ENCODE measurements around the gene LPCAT2. TPM values are rescaled to one million over a fixed set of nuclear protein-coding genes. Genes with fewer than 3 reads are reported as not detected.
A peak's percentile ranks its signal among the peaks of the same experiment; 100 is the strongest.

Gene LPCAT2
- total and polyA plus RNA-seq, 2 of the 13 experiments (the other 11 are each of a cell fraction or from before 2014, with no cell fraction given): 9.9 to 17.6 TPM

- TF ChIP-seq ZNF580 (CRISPR knock-in tag; IDR thresholded peaks at IDR 0.05; ENCODE audit: borderline replicate concordance, low read depth) (peak; percentile 88), ZC3H13 (CRISPR knock-in tag; IDR thresholded peaks at IDR 0.05) (no peak), KMT2B (CRISPR knock-in tag; IDR thresholded peaks at IDR 0.05) (peak; percentile 72), RFX1 (IDR thresholded peaks at IDR 0.05) (no peak), CEBPG (CRISPR knock-in tag; IDR thresholded peaks at IDR 0.05) (peak; percentile 58), MTA3 (CRISPR knock-in tag; IDR thresholded peaks at IDR 0.05) (no peak), SP4 (CRISPR knock-in tag; IDR thresholded peaks at IDR 0.05) (peak; percentile 83), ZBTB1 (CRISPR knock-in tag; IDR thresholded peaks at IDR 0.05; ENCODE audit: borderline replicate concordance) (no peak), SMAD1 (CRISPR knock-in tag; IDR thresholded peaks at IDR 0.05; ENCODE audit: borderline replicate concordance, low read depth) (peak; percentile 88; the same call in 1 of the 2 replicates), SOX13 (IDR thresholded peaks at IDR 0.05) (peak; percentile 94), SOX13 (CRISPR knock-in tag; conservative IDR thresholded peaks at IDR 0.05 in 1 of 2, IDR thresholded peaks at IDR 0.05 in 1 of 2) (peak in 1 of 2 experiments; percentile 98; a peak in 2 of 4 replicates), ZBTB38 (CRISPR knock-in tag; IDR thresholded peaks at IDR 0.05) (peak; percentile 77; the same call in 1 of the 2 replicates), MXD4 (CRISPR knock-in tag; IDR thresholded peaks at IDR 0.05) (peak; percentile 77), SIN3A (IDR thresholded peaks at IDR 0.05; ENCODE audit: borderline replicate concordance, low read depth, low read length) (no peak), FOXK2 (IDR thresholded peaks at IDR 0.05) (peak; percentile 96), MAF1 (CRISPR knock-in tag; IDR thresholded peaks at IDR 0.05; ENCODE audit: borderline replicate concordance) (peak; percentile 80; the same call in 1 of the 2 replicates), ZNF18 (CRISPR knock-in tag; IDR thresholded peaks at IDR 0.05; ENCODE audit: insufficient replicate concordance) (peak; percentile 52), EEA1 (CRISPR knock-in tag; IDR thresholded peaks at IDR 0.05; ENCODE audit: borderline replicate concordance) (no peak), FOXO4 (CRISPR knock-in tag; conservative IDR thresholded peaks at IDR 0.05) (no peak), PATZ1 (CRISPR knock-in tag; IDR thresholded peaks at IDR 0.05) (peak; percentile 99), ZNF44 (CRISPR knock-in tag; IDR thresholded peaks at IDR 0.05) (no peak), SMC3 (IDR thresholded peaks at IDR 0.05; ENCODE audit: low read length) (peak; percentile 83), U2AF2 (IDR thresholded peaks at IDR 0.05; ENCODE audit: low read depth, low read length) (peak; percentile 84; the same call in 1 of the 2 replicates), ARID2 (CRISPR knock-in tag; IDR thresholded peaks at IDR 0.05; ENCODE audit: borderline replicate concordance) (peak; percentile 85; the same call in 1 of the 2 replicates), NBN (conservative IDR thresholded peaks at IDR 0.05) (no peak), ZNF160 (CRISPR knock-in tag; IDR thresholded peaks at IDR 0.05) (no peak), ATF3 (CRISPR knock-in tag; IDR thresholded peaks at IDR 0.05) (peak; percentile 95), ZMYM2 (CRISPR knock-in tag; IDR thresholded peaks at IDR 0.05) (peak; percentile 95)
Observed at GRCh38 chr16:55622930-55623561, 114.2 kb downstream of the LPCAT2 start (continued).

All from HepG2 (cell line).